SU-DHL-6 (cell line): ENCODE data around the gene ABHD8.

ENCODE experiments used
- H2AFZ ChIP-seq: fragments of 200-600 bp; sonication (generic); 2 replicates; pipeline ENCODE4 v1.6.1; 2014; ENCODE audit warnings: low read depth, mild to moderate bottlenecking, moderate library complexity, mixed read lengths, antibody characterized with exemption, low read length; ENCODE audit not compliant: severe bottlenecking
- H3F3A ChIP-seq: fragments of 200-600 bp; shearing (Covaris generic); 2 replicates; pipeline ENCODE4 v1.6.0; 2016; ENCODE audit warnings: antibody characterized with exemption, mild to moderate bottlenecking; ENCODE audit not compliant: insufficient read depth
- H3K27ac ChIP-seq: fragments of 200-600 bp; sonication (generic); 2 replicates; pipeline ENCODE4 v1.5.1; 2016; ENCODE audit warnings: low read depth, mild to moderate bottlenecking, low read length, moderate library complexity, mixed read lengths
- H3K27me3 ChIP-seq: fragments of 200-600 bp; sonication (generic), shearing (Covaris generic); 2 replicates; pipeline ENCODE4 v1.6.0; 2014; ENCODE audit warnings: mild to moderate bottlenecking, low read length
- H3K36me3 ChIP-seq: fragments of 200-600 bp; sonication (generic); 2 replicates; pipeline ENCODE4 v1.6.1; 2014; ENCODE audit warnings: mild to moderate bottlenecking, low read length, mixed read lengths
- H3K4me2 ChIP-seq: fragments of 300-600, 200-600 bp; shearing (Covaris generic), sonication (generic); 2 replicates; pipeline ENCODE4 v1.6.0; 2014; ENCODE audit warnings: low read length, low read depth, mild to moderate bottlenecking; ENCODE audit not compliant: poor library complexity, severe bottlenecking
- H3K4me3 ChIP-seq: fragments of 200-600 bp; sonication (generic); 2 replicates; pipeline ENCODE4 v1.5.1; 2014; ENCODE audit warnings: antibody characterized with exemption, low read length, mild to moderate bottlenecking, mixed read lengths; ENCODE audit not compliant: insufficient read depth, poor library complexity, severe bottlenecking
- H3K79me2 ChIP-seq: fragments of 200-600 bp; sonication (generic); 2 replicates; pipeline ENCODE4 v1.6.1; 2014; ENCODE audit warnings: mild to moderate bottlenecking, low read length, moderate library complexity; ENCODE audit not compliant: insufficient read depth
- H3K9ac ChIP-seq: fragments of 200-600 bp; sonication (generic); 2 replicates; pipeline ENCODE4 v1.7.0; 2014; ENCODE audit warnings: mild to moderate bottlenecking, low read length
- H3K9me2 ChIP-seq: fragments of 200-600 bp; sonication (generic); replicated peaks from 2 replicates; pipeline ENCODE4 v1.6.1; 2014; ENCODE audit warnings: low read length; ENCODE audit not compliant: insufficient read depth
- H3K9me3 ChIP-seq: fragments of 200-600 bp; sonication (generic); 2 replicates; pipeline ENCODE4 v1.6.1; 2014; ENCODE audit warnings: low read length, mixed read lengths; ENCODE audit not compliant: insufficient read depth
- H4K20me1 ChIP-seq: fragments of 200-600 bp; sonication (generic); 2 replicates; pipeline ENCODE4 v1.6.1; 2014; ENCODE audit warnings: low read depth, mild to moderate bottlenecking, antibody characterized with exemption, low read length, moderate library complexity, mixed read lengths
- EZH2phosphoT487 ChIP-seq: fragments of 200-600 bp; sonication (generic), shearing (Covaris generic); conservative IDR thresholded peaks from 2 replicates; pipeline ENCODE4 v1.6.1; 2018; ENCODE audit warnings: mild to moderate bottlenecking, antibody characterized with exemption, low read length, moderate library complexity, mixed read lengths
- TF ChIP-seq, protein P1 (sequence below): fragments of 200-600 bp; sonication (generic); IDR thresholded peaks from one replicate; pipeline ENCODE4 v1.5.1; 2017; ENCODE audit warnings: antibody characterized with exemption, mild to moderate bottlenecking, low read length, moderate library complexity; ENCODE audit not compliant: insufficient read depth, poor library complexity, severe bottlenecking

ABHD8 gene

DNA sequence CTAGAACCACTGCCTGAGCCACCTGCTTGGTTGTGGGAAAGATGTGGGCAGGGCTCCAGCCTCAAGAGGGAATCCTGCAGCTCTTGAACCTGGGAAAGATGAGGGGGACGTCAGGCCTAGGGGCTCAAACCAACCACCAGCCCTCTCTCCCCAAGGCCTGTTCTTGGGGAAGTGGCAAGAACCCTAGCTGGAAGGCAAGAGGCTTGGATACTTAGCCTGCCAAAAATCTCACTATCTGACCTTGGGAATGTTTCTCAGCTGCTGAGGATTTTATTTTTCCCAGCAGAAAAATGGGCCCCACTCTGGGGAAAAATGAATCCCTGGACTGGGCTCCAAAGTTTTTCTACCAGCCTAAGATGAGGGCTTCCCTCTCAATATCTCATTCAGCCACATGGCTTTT lies 43.3 kb downstream of the ABHD8 start:
- H3K36me3 ChIP-seq, result no peaks in the 10 kb centered on the region
- no peaks in the 10 kb centered on the region for H3K79me2 ChIP-seq
- H4K20me1 ChIP-seq, result no peaks in the 10 kb centered on the region
- no peak overlapping the region for H3K9ac ChIP-seq
- TF ChIP-seq, protein P1, sequence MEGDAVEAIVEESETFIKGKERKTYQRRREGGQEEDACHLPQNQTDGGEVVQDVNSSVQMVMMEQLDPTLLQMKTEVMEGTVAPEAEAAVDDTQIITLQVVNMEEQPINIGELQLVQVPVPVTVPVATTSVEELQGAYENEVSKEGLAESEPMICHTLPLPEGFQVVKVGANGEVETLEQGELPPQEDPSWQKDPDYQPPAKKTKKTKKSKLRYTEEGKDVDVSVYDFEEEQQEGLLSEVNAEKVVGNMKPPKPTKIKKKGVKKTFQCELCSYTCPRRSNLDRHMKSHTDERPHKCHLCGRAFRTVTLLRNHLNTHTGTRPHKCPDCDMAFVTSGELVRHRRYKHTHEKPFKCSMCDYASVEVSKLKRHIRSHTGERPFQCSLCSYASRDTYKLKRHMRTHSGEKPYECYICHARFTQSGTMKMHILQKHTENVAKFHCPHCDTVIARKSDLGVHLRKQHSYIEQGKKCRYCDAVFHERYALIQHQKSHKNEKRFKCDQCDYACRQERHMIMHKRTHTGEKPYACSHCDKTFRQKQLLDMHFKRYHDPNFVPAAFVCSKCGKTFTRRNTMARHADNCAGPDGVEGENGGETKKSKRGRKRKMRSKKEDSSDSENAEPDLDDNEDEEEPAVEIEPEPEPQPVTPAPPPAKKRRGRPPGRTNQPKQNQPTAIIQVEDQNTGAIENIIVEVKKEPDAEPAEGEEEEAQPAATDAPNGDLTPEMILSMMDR, result no peak
- TF ChIP-seq EZH2phosphoT487, result no peak
- H3K27ac ChIP-seq, result no peak overlapping the region
- no peaks in the 10 kb centered on the region for H3K9me3 ChIP-seq
- no peak overlapping the region for H3K4me2 ChIP-seq
- no peaks in the 10 kb centered on the region for H3K27me3 ChIP-seq
- H3F3A ChIP-seq, result peaks cover 4% of the 10 kb centered on the region; the same call in 1 of the 2 replicates
- no peaks in the 10 kb centered on the region for H3K9me2 ChIP-seq
- H2AFZ ChIP-seq, result no peak overlapping the region
- H3K4me3 ChIP-seq, result no peak overlapping the region

DNA sequence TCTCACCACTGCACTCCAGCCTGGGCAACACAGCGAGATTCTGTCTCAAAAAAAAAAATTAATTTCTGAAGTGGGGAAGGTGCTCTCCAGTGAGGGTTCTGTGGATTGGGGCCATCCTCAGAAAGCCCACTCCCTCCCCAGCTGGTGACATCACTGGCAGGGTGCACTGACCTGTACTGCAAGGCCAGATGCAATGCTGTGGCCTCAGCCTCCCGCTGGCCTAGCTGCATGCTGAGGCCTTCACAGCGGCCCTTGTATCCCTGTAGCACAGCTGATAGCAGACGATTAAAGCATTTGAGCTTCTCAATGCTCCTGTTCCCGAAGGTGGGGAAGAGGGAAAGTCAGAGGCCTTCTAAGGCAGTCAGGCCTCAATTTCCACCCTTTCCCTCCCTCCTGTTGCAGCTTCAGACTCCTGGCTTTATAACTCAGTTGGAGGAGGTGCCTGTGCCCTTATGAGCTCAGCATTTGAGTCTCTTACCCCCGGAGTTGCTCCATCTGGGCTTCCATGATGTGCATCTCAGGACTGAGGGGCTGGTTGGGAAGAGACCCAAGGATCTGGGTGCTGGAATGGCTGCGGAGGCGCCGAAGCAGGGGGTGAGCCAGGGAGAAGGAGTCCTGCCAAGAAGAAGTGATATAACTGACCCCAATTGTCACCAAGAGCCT lies 44.0 kb downstream of the ABHD8 start:
- Histone ChIP-seq H3K79me2 (no peaks in the 10 kb centered on the region), H3K9me2 (no peaks in the 10 kb centered on the region), H4K20me1 (no peaks in the 10 kb centered on the region), H3F3A (peaks cover 4% of the 10 kb centered on the region; the same call in 1 of the 2 replicates), H3K4me3 (no peak overlapping the region), H3K27ac (no peak overlapping the region), H3K27me3 (no peaks in the 10 kb centered on the region), H3K36me3 (no peaks in the 10 kb centered on the region), H3K4me2 (no peak overlapping the region), H2AFZ (no peak overlapping the region), H3K9me3 (no peaks in the 10 kb centered on the region), H3K9ac (no peak overlapping the region)
- TF ChIP-seq EZH2phosphoT487, result no peak
- TF ChIP-seq, protein P1, result no peak

DNA sequence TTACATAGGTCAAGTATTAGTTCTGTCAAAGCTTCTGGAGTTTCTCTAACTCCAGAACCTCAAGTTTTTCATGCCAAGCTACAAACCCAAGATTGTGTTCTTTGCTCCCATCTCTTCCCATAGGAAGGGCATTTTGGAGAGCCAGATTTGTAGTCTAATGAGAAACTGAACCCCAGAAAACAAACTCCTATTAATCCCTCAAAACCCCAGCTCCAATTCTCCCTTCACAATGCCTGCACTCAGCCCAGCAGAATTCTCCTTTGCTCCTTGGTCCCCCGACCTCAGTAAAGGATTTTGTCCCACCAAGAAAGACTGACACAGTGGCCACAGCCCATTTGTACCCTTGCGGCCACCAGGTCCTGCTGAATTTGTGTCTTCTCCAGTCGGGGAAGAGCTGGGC lies 47.1 kb downstream of the ABHD8 start:
- TF ChIP-seq EZH2phosphoT487, result no peak
- TF ChIP-seq, protein P1, result no peak
- no peaks in the 10 kb centered on the region for H3K79me2 ChIP-seq
- H2AFZ ChIP-seq, result no peak overlapping the region
- no peak overlapping the region for H3K4me3 ChIP-seq
- no peaks in the 10 kb centered on the region for H3K27me3 ChIP-seq
- H4K20me1 ChIP-seq, result no peaks in the 10 kb centered on the region
- H3K9ac ChIP-seq, result no peak overlapping the region
- H3K9me3 ChIP-seq, result no peaks in the 10 kb centered on the region
- H3F3A ChIP-seq, result no peaks in the 10 kb centered on the region
- no peak overlapping the region for H3K4me2 ChIP-seq
- no peak overlapping the region for H3K27ac ChIP-seq
- H3K36me3 ChIP-seq, result no peaks in the 10 kb centered on the region
- H3K9me2 ChIP-seq, result no peaks in the 10 kb centered on the region
